Endothelial cell of umbilical vein (primary cell): Measurements from ENCODE around the gene PSMB8. TPM values are rescaled to one million over a fixed set of nuclear protein-coding genes. Genes with fewer than 3 reads are reported as not detected.

Experiments used
- BruUV-seq: library from RNA; stranded (reverse); fragments of 400-500 nt; replicated peaks from 2 replicates; lab custom pipeline; 2021; lab: Mats Ljungman, UMichigan
- CTCF ChIA-PET: fragments of 300-600, 350-600 bp; sonication (Branson Sonifier 250); formaldehyde crosslinking; loops from one replicate; lab custom pipeline; 2021; ENCODE audit warnings: antibody characterized with exemption, inconsistent platforms; lab: Charles Lee
- POLR2A ChIA-PET: fragments of 300-600, 350-600 bp; sonication (Branson Sonifier 250); formaldehyde crosslinking; loops from one replicate; lab custom pipeline; 2021; ENCODE audit warnings: antibody characterized with exemption, inconsistent platforms; lab: Charles Lee
- DNase-seq: peaks from one replicate; pipeline ENCODE4 v3.0.0-alpha.2; 2011; ENCODE audit warnings: low read depth, low spot score
- FAIRE-seq: peaks from 2 replicates; lab custom pipeline; 2011; peaks lifted over from hg19 to GRCh38; lab: Jason Lieb, UNC
- H2AFZ ChIP-seq: 2 replicates; pipeline ENCODE4 v1.6.0; 2012; ENCODE audit warnings: low read depth, low read length, control low read depth, inconsistent platforms
- H3K27ac ChIP-seq: 2 replicates; pipeline ENCODE4 v1.5.1; 2011; ENCODE audit warnings: low read depth, mild to moderate bottlenecking, control low read depth, low read length, moderate library complexity; ENCODE audit not compliant: insufficient read depth
- H3K27me3 ChIP-seq, 2 experiments: 2 replicates each; pipeline versions ENCODE4 v1.6.0 to v1.6.1; 2011; ENCODE audit warnings: low read length in 2 of 2, mixed read lengths in 1 of 2; ENCODE audit not compliant: control insufficient read depth in 2 of 2, insufficient read depth in 2 of 2
- H3K36me3 ChIP-seq, 2 experiments: 2 replicates in 1 of 2; 3 replicates in 1 of 2; pipeline ENCODE4 v1.5.1; 2011; ENCODE audit warnings: low read length in 2 of 2, mild to moderate bottlenecking in 1 of 2, moderate library complexity in 1 of 2; ENCODE audit not compliant: control insufficient read depth in 2 of 2, insufficient read depth in 2 of 2; ENCODE audit errors: extremely low read depth in 1 of 2
- H3K4me1 ChIP-seq: 3 replicates; pipeline ENCODE4 v1.5.1; 2011; ENCODE audit warnings: mild to moderate bottlenecking, low read length; ENCODE audit not compliant: control insufficient read depth, insufficient read depth; ENCODE audit errors: extremely low read depth
- H3K4me2 ChIP-seq: 2 replicates; pipeline ENCODE4 v1.6.1; 2011; ENCODE audit warnings: low read length, control low read depth, mixed read lengths; ENCODE audit not compliant: insufficient read depth
- H3K4me3 ChIP-seq, 3 experiments: fragments of 200-600 bp in 1 of 3; sonication (generic), shearing (Covaris generic) in 1 of 3; replicated peaks in 1 of 3; 2 replicates each; pipeline ENCODE4 v1.5.1; 2011 to 2016; ENCODE audit warnings: control low read depth in 3 of 3, low read length in 3 of 3, mild to moderate bottlenecking in 2 of 3, inconsistent platforms in 1 of 3, low read depth in 1 of 3, moderate library complexity in 1 of 3; ENCODE audit not compliant: insufficient read depth in 1 of 3
- H3K79me2 ChIP-seq: 2 replicates; pipeline ENCODE4 v1.6.0; 2012; ENCODE audit warnings: low read length, inconsistent platforms; ENCODE audit not compliant: control insufficient read depth, insufficient read depth
- H3K9ac ChIP-seq: replicated peaks from 2 replicates; pipeline ENCODE3; 2011; ENCODE audit warnings: low read length, control low read depth; ENCODE audit not compliant: insufficient read depth; ENCODE audit errors: extremely low read depth
- H3K9me1 ChIP-seq: replicated peaks from 3 replicates; pipeline ENCODE4 v1.6.0; 2011; ENCODE audit warnings: mild to moderate bottlenecking, low read length; ENCODE audit not compliant: control insufficient read depth, insufficient read depth; ENCODE audit errors: extremely low read depth
- H3K9me3 ChIP-seq: replicated peaks from 2 replicates; pipeline ENCODE4 v1.5.1; 2012; ENCODE audit warnings: low read length, inconsistent platforms; ENCODE audit not compliant: control insufficient read depth, insufficient read depth
- H4K20me1 ChIP-seq: replicated peaks from 2 replicates; pipeline ENCODE3; 2011; ENCODE audit warnings: mild to moderate bottlenecking, low read length; ENCODE audit not compliant: control insufficient read depth, insufficient read depth; ENCODE audit errors: extremely low read depth
- CTCF ChIP-seq, 2 donors: IDR thresholded peaks; 1 replicate in 1 of 2; 2 replicates in 1 of 2; pipeline ENCODE4 v1.5.1; 2011; ENCODE audit warnings: low read length in 2 of 2, mild to moderate bottlenecking in 2 of 2, moderate library complexity in 2 of 2, control low read depth in 1 of 2, inconsistent platforms in 1 of 2, low read depth in 1 of 2; ENCODE audit not compliant: insufficient read depth in 1 of 2; ENCODE audit errors: extremely low read depth in 1 of 2
- EZH2 ChIP-seq: IDR thresholded peaks from 2 replicates; pipeline ENCODE4 v1.6.1; 2012; ENCODE audit warnings: borderline replicate concordance, low read depth, mild to moderate bottlenecking, moderate library complexity, low read length, inconsistent platforms; ENCODE audit not compliant: severe bottlenecking
- FOS ChIP-seq: IDR thresholded peaks from 2 replicates; pipeline ENCODE4 v1.6.1; 2011; ENCODE audit warnings: mild to moderate bottlenecking, low read length, moderate library complexity, borderline replicate concordance; ENCODE audit not compliant: insufficient read depth
- POLR2A ChIP-seq: IDR thresholded peaks from 2 replicates; pipeline ENCODE4 v1.6.1; 2012; ENCODE audit warnings: low read depth, mild to moderate bottlenecking, control low read depth, low read length
- dilution Hi-C: fragments of 300-500 bp; cut with MboI; formaldehyde crosslinking; loops from one replicate; pipeline ENCODE4 v1.15.0; 2019; ENCODE audit warnings: low sequenced_read_pairs; ENCODE audit not compliant: extremely low pct_ligation_motif_present
- intact Hi-C: fragments of 100-400 bp; cut with micrococcal nuclease; formaldehyde crosslinking; loops from one replicate; pipeline ENCODE4 v1.10.0; 2022
- polyA plus RNA-seq, 4 experiments: library from polyadenylated mRNA; depleted of rRNA in 3 of 4; stranded (reverse) in 3 of 4; unstranded in 1 of 4; fragments of >200 nt; gene quantifications; 2 replicates each; pipeline versions ENCODE4 v1.2.1 to v1.2.3, GENCODE V29; 2011 to 2012; ENCODE audit warnings: missing spikeins in 1 of 4
- total RNA-seq: library from RNA; stranded (reverse); gene quantifications from 2 replicates; pipeline ENCODE4 v1.2.3, GENCODE V29; 2021

The PSMB8 gene
- total and polyA plus RNA-seq, 2 donors (not counting 3 experiments of a cell fraction or from before 2014, with no cell fraction given) = 40.1 to 49.4 TPM

DNA sequence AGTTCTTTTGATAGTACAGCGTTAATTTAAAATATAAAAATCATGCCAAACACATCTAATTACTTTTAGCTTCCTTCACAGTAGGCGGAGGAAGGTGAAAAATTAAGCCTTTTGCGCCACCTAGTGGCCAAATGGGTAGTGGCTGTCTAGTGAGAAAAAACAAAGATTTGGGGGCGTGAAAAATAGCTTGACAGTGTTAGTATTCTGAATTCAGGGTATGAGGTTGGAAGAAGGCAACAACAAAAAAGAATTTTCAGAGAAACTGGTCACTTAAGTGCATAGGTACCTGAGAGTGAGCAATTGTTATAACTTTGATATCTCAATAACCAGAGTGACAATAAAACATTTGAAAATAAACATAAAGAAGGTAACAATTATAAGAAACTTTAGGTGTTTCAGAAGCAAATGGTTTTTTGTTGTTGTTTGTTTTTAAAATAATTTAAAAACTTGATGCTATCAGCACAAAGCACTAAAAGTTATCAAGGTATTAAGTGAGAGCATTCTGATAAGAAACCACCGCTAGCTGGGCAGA is 24.5 kb upstream of the PSMB8 start:
- Histone ChIP-seq H3K27me3 (peaks cover 33 to 58% of the 10 kb centered on the region in 2 experiments), H3K9me3 (no peaks in the 10 kb centered on the region), H3K4me3 (no peak overlapping the region), H4K20me1 (no peaks in the 10 kb centered on the region), H3K79me2 (no peaks in the 10 kb centered on the region), H3K9ac (no peak overlapping the region), H3K4me1 (no peaks in the 10 kb centered on the region), H3K36me3 (no peaks in the 10 kb centered on the region), H3K27ac (no peak overlapping the region), H3K9me1 (no peaks in the 10 kb centered on the region), H2AFZ (no peak overlapping the region), H3K4me2 (no peak overlapping the region)
- no TSS peak for BruUV-seq
- DNase-seq (peak; percentile 83), FAIRE-seq (peak; percentile 78)
- POLR2A ChIA-PET = interaction anchor here (0.8 to 1.1 kb wide), 3 partner anchors 30 to 116 kb away, joined by 4 to 8 read pairs (median 4); partner anchors contain the start of gene TAP2
- dilution Hi-C loops (no loop called here), intact Hi-C loops (loop anchor here (1.0 to 10.0 kb wide), 7 partner anchors 30 to 454 kb away; partner anchors contain the start of gene TAP2)
- TF ChIP-seq POLR2A = no peak
- TF ChIP-seq CTCF (IDR thresholded peaks at IDR 0.05; ENCODE audit: extremely low read depth in 1 of 2, insufficient read depth in 1 of 2, low read depth in 1 of 2, low read length in 2 of 2) = peak; percentile 69 to 72
- CTCF ChIA-PET = interaction anchor here (0.5 to 6.1 kb wide), 86 partner anchors 10 to 917 kb away, joined by 3 to 397 read pairs (median 5); partner anchors contain the start of genes DXO, HLA-DMA, HLA-DPB1 and PSMB8

- H3K27ac ChIP-seq = no peak overlapping the region
- no peaks in the 10 kb centered on the region for H3K9me3 ChIP-seq
- no peak overlapping the region for H3K4me3 ChIP-seq
- H3K4me1 ChIP-seq = no peaks in the 10 kb centered on the region
- no peak for FAIRE-seq
- no peak for TF ChIP-seq FOS
- peak; percentile 26 for TF ChIP-seq EZH2
- dilution Hi-C loops (no loop called here), intact Hi-C loops (loop anchor here (1.0 to 10.0 kb wide), 7 partner anchors 29 to 453 kb away; partner anchors contain the start of gene TAP2)
- no TSS peak for BruUV-seq
- DNase-seq = no peak
- POLR2A ChIA-PET = interaction anchor here (0.8 to 1.1 kb wide), 3 partner anchors 29 to 117 kb away, joined by 4 to 8 read pairs (median 4); partner anchors contain the start of gene TAP2
- no peaks in the 10 kb centered on the region for H3K9me1 ChIP-seq
- H3K4me2 ChIP-seq = no peak overlapping the region
- H3K9ac ChIP-seq = no peak overlapping the region
- CTCF ChIA-PET = interaction anchor here (0.5 to 6.1 kb wide), 82 partner anchors 11 to 916 kb away, joined by 3 to 397 read pairs (median 5); partner anchors contain the start of genes DXO, HLA-DMA, HLA-DPB1 and PSMB8
- no peaks in the 10 kb centered on the region for H3K36me3 ChIP-seq
- no peaks in the 10 kb centered on the region for H3K79me2 ChIP-seq
- peaks cover 33 to 58% of the 10 kb centered on the region in 2 experiments for H3K27me3 ChIP-seq
- no peaks in the 10 kb centered on the region for H4K20me1 ChIP-seq
- no peak overlapping the region for H2AFZ ChIP-seq
Observed at GRCh38 chr6:32867554-32868256, 23.9 kb upstream of the PSMB8 start.
